PC-3 (cell line): ENCODE results near the gene AP2A1. TPM values are rescaled to one million over a fixed set of nuclear protein-coding genes. Genes with fewer than 3 reads are reported as not detected.

Experiments used
- ATAC-seq: fragments of 200-7000 bp; cut with Tn5 transposase; 2 replicates; pipeline ENCODE4 v1.9.1; 2020; ENCODE audit warnings: mild to moderate bottlenecking, moderate library complexity
- BruUV-seq: library from RNA; stranded (reverse); fragments of 400-500 nt; replicated peaks from 2 replicates; lab custom pipeline; 2021; lab: Mats Ljungman, UMichigan
- CTCF ChIA-PET: fragments of 300-600 bp; sonication (Branson Sonifier 250); formaldehyde crosslinking; loops from one replicate; lab custom pipeline; 2022; ENCODE audit warnings: antibody characterized with exemption; lab: Charles Lee
- POLR2A ChIA-PET: fragments of 300-600 bp; sonication (Branson Sonifier 250); formaldehyde crosslinking; loops from one replicate; lab custom pipeline; 2022; ENCODE audit warnings: antibody characterized with exemption; ENCODE audit not compliant: unreplicated experiment; lab: Charles Lee
- DNase-seq: peaks from one replicate; pipeline ENCODE4 v3.0.0-alpha.2; 2015
- H2AFZ ChIP-seq: fragments of 300-600 bp; sonication (generic); 2 replicates; pipeline ENCODE4 v1.6.0; 2016; ENCODE audit warnings: antibody characterized with exemption, low read length
- H3F3A ChIP-seq: fragments of 300-600 bp; sonication (generic); one replicate; pipeline ENCODE4 v1.6.0; 2017; ENCODE audit warnings: antibody characterized with exemption, low read length, control low read depth, mild to moderate bottlenecking; ENCODE audit not compliant: unreplicated experiment
- H3K27ac ChIP-seq: fragments of 300-600 bp; sonication (generic); 2 replicates; pipeline ENCODE4 v1.5.1; 2016; ENCODE audit warnings: mild to moderate bottlenecking, low read length
- H3K27me3 ChIP-seq: fragments of 300-600 bp; sonication (generic); 2 replicates; pipeline ENCODE4 v1.6.1; 2016; ENCODE audit warnings: low read length, mixed read lengths
- H3K36me3 ChIP-seq: fragments of 300-600 bp; sonication (generic); 2 replicates; pipeline ENCODE4 v1.6.1; 2016; ENCODE audit warnings: low read depth, mixed run types, low read length, mixed read lengths
- H3K4me1 ChIP-seq: fragments of 300-600 bp; sonication (generic); 2 replicates; pipeline ENCODE4 v1.5.1; 2016; ENCODE audit warnings: low read length; ENCODE audit not compliant: insufficient read depth
- H3K4me2 ChIP-seq: fragments of 300-600 bp; sonication (generic); 2 replicates; pipeline ENCODE4 v1.6.0; 2016; ENCODE audit warnings: low read length
- H3K4me3 ChIP-seq: fragments of 300-600 bp; sonication (generic); 2 replicates; pipeline ENCODE4 v1.5.1; 2016; ENCODE audit warnings: mild to moderate bottlenecking, low read length, mixed read lengths
- H3K79me2 ChIP-seq: fragments of 300-600 bp; sonication (generic); 2 replicates; pipeline ENCODE4 v1.6.1; 2017; ENCODE audit warnings: low read length, mixed read lengths
- H3K9ac ChIP-seq: fragments of 300-600 bp; sonication (generic); 2 replicates; pipeline ENCODE4 v1.6.0; 2016; ENCODE audit warnings: mild to moderate bottlenecking, low read length
- H3K9me2 ChIP-seq: fragments of 300-600 bp; sonication (generic); replicated peaks from 2 replicates; pipeline ENCODE4 v1.6.1; 2016; ENCODE audit warnings: mixed run types, low read length, mixed read lengths
- H3K9me3 ChIP-seq: fragments of 300-600 bp; sonication (generic); 2 replicates; pipeline ENCODE4 v1.6.1; 2016; ENCODE audit warnings: low read length, mixed read lengths
- H4K20me1 ChIP-seq: fragments of 300-600 bp; sonication (generic); 2 replicates; pipeline ENCODE4 v1.6.1; 2016; ENCODE audit warnings: low read length, mixed read lengths
- EZH2 ChIP-seq: fragments of 300-600 bp; sonication (generic); IDR thresholded peaks from one replicate; pipeline ENCODE4 v1.6.1; 2017; ENCODE audit warnings: antibody characterized with exemption, mild to moderate bottlenecking, low read length; ENCODE audit not compliant: unreplicated experiment
- EZH2phosphoT487 ChIP-seq: fragments of 300-600 bp; sonication (generic); IDR thresholded peaks from 2 replicates; pipeline ENCODE4 v1.6.1; 2018; ENCODE audit warnings: mild to moderate bottlenecking, antibody characterized with exemption, low read length, borderline replicate concordance
- intact Hi-C: fragments of 100-400 bp; cut with micrococcal nuclease; formaldehyde crosslinking; loops from 2 replicates; pipeline ENCODE4 v1.9.0; 2023
- total RNA-seq: library from RNA; depleted of rRNA; stranded (reverse); fragments of >200 nt; gene quantifications from 2 replicates; pipeline ENCODE4 v1.2.3, GENCODE V29; 2014
- TF ChIP-seq, protein P1 (sequence below): fragments of 300-600 bp; sonication (generic); conservative IDR thresholded peaks from 2 replicates; pipeline ENCODE4 v1.5.1; 2017; ENCODE audit warnings: antibody characterized with exemption, low read depth, mild to moderate bottlenecking, low read length

The AP2A1 gene
- total RNA-seq, 1 experiment from 2014 or later: 143 TPM

DNA sequence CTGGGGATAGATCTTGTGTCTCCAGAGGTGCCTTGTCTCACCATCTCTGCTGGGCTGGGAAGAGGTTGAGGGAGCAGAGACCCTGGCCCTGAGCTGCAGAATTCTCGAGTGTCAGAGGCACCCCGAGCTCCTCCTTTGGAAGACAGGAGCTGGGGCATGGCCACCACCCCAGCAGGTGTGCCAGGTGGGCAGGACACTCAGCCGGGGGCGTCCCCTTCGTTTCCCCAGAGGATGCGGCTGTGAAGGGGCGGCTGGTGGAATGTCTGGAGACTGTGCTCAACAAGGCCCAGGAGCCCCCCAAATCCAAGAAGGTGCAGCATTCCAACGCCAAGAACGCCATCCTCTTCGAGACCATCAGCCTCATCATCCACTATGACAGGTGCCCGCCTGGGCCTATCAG is 31.8 kb downstream of the AP2A1 start:
- Histone ChIP-seq H3K27ac (no peak overlapping the region), H4K20me1 (no peaks in the 10 kb centered on the region), H3K4me2 (no peak overlapping the region), H3K9me2 (no peaks in the 10 kb centered on the region), H3K9ac (no peak overlapping the region), H3K4me3 (no peak overlapping the region), H3K79me2 (no peaks in the 10 kb centered on the region), H3K36me3 (peaks cover 65% of the 10 kb centered on the region), H3K27me3 (no peaks in the 10 kb centered on the region), H3K4me1 (peaks cover 1% of the 10 kb centered on the region; the same call in 1 of the 2 replicates), H2AFZ (no peak overlapping the region), H3F3A (no peaks in the 10 kb centered on the region), H3K9me3 (no peaks in the 10 kb centered on the region)
- TF ChIP-seq EZH2phosphoT487 (no peak), EZH2 (no peak)
- TF ChIP-seq, protein P1, sequence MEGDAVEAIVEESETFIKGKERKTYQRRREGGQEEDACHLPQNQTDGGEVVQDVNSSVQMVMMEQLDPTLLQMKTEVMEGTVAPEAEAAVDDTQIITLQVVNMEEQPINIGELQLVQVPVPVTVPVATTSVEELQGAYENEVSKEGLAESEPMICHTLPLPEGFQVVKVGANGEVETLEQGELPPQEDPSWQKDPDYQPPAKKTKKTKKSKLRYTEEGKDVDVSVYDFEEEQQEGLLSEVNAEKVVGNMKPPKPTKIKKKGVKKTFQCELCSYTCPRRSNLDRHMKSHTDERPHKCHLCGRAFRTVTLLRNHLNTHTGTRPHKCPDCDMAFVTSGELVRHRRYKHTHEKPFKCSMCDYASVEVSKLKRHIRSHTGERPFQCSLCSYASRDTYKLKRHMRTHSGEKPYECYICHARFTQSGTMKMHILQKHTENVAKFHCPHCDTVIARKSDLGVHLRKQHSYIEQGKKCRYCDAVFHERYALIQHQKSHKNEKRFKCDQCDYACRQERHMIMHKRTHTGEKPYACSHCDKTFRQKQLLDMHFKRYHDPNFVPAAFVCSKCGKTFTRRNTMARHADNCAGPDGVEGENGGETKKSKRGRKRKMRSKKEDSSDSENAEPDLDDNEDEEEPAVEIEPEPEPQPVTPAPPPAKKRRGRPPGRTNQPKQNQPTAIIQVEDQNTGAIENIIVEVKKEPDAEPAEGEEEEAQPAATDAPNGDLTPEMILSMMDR: no peak
- ChIA-PET POLR2A (no interaction called here), CTCF (no interaction called here)
- ATAC-seq: no peak
- intact Hi-C loops: no loop called here
- BruUV-seq: no TSS peak
- DNase-seq: no peak

DNA sequence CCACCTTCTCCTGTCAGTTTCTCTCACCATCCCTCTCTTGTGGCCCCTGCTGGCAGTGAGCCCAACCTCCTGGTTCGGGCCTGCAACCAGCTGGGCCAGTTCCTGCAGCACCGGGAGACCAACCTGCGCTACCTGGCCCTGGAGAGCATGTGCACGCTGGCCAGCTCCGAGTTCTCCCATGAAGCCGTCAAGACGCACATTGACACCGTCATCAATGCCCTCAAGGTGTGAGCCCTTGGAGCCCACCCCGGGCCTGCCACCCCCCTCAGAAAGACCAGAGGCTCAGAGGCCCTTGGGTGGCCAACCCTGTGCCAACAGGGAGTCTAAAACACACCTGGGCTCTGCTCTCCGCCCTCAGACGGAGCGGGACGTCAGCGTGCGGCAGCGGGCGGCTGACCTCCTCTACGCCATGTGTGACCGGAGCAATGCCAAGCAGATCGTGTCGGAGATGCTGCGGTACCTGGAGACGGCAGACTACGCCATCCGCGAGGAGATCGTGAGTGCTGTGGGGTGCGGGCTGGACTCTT is 32.5 kb downstream of the AP2A1 start:
- Histone ChIP-seq H2AFZ (no peak overlapping the region), H3K9ac (no peak overlapping the region), H3K4me1 (no peaks in the 10 kb centered on the region), H3K79me2 (no peaks in the 10 kb centered on the region), H3K4me2 (no peak overlapping the region), H3K9me2 (no peaks in the 10 kb centered on the region), H4K20me1 (no peaks in the 10 kb centered on the region), H3K4me3 (no peak overlapping the region), H3K27ac (no peak overlapping the region), H3K27me3 (no peaks in the 10 kb centered on the region), H3F3A (no peaks in the 10 kb centered on the region), H3K9me3 (no peaks in the 10 kb centered on the region), H3K36me3 (peaks cover 65% of the 10 kb centered on the region)
- CTCF ChIA-PET: no interaction called here
- no TSS peak for BruUV-seq
- POLR2A ChIA-PET: no interaction called here
- DNase-seq (no peak), ATAC-seq (no peak)
- no peak for TF ChIP-seq EZH2
- no peak for TF ChIP-seq EZH2phosphoT487
- TF ChIP-seq, protein P1: no peak
- intact Hi-C loops: no loop called here

DNA sequence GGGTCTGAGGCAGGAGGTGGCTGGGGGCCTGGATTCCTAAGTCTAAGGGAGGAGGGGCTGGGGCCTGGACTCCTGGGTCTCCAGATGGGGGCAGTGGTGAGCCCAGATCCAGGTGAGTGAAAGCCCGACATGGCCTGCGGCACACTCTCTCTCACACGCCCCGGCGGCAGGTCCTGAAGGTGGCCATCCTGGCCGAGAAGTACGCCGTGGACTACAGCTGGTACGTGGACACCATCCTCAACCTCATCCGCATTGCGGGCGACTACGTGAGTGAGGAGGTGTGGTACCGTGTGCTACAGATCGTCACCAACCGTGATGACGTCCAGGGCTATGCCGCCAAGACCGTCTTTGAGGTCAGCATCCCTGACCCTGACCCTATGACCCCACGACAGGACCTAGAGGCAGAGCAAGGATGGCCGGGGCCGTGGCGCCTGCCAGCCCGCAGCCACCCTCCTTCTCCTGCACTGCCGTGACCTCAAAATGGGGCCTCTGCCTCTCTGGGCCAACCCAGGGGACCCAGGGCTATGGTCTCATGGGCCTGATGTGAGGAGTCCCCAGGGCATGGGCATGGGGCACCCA is 33.1 kb downstream of the AP2A1 start:
- H3K27ac ChIP-seq: no peak overlapping the region
- ATAC-seq: peak; percentile 28; the same call in 1 of the 2 replicates
- ChIA-PET CTCF (no interaction called here), POLR2A (no interaction called here)
- no peak overlapping the region for H3K4me3 ChIP-seq
- DNase-seq: no peak
- no peaks in the 10 kb centered on the region for H3K4me1 ChIP-seq
- H4K20me1 ChIP-seq: no peaks in the 10 kb centered on the region
- H3F3A ChIP-seq: no peaks in the 10 kb centered on the region
- peaks cover 66% of the 10 kb centered on the region for H3K36me3 ChIP-seq
- no peaks in the 10 kb centered on the region for H3K27me3 ChIP-seq
- H3K79me2 ChIP-seq: no peaks in the 10 kb centered on the region
- H3K9me2 ChIP-seq: no peaks in the 10 kb centered on the region
- no peak overlapping the region for H2AFZ ChIP-seq
- H3K9me3 ChIP-seq: no peaks in the 10 kb centered on the region
- no peak overlapping the region for H3K9ac ChIP-seq
- H3K4me2 ChIP-seq: no peak overlapping the region
- TF ChIP-seq EZH2phosphoT487 (no peak), EZH2 (no peak)
- TF ChIP-seq, protein P1: peak; percentile 55
- no TSS peak for BruUV-seq
- intact Hi-C loops: no loop called here
